Astrocyte of the hippocampus (primary cell): Measurements from ENCODE around the gene PTPRG.

Experiments used
- DNase-seq: peaks from one replicate; pipeline ENCODE4 v3.0.0; 2011; ENCODE audit warnings: low read depth, low spot score

Gene PTPRG

DNA sequence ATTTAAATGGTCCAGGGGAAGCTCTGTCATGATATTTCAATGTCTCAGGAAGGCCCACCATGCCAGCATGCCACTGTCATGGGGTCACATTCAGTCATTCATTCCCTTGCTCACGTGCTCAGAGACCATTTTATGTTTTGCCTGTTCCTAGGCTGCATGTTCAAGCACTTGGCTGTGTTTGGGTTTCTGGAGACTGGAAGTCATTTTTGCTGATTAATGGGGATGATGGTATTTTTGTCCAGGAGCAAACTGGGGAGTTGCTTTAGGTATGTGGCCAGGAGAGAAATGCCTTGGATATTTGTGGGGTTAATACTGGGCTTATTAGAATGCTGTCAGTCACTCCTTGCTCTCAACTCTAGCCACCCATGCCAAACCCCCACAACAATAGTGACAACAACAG is 303.5 kb downstream of the PTPRG start:
- DNase-seq = peak; percentile 83

GRCh38 chr3:61865466-61866152 is 304.2 kb downstream of the PTPRG start:
- DNase-seq = no peak

DNA sequence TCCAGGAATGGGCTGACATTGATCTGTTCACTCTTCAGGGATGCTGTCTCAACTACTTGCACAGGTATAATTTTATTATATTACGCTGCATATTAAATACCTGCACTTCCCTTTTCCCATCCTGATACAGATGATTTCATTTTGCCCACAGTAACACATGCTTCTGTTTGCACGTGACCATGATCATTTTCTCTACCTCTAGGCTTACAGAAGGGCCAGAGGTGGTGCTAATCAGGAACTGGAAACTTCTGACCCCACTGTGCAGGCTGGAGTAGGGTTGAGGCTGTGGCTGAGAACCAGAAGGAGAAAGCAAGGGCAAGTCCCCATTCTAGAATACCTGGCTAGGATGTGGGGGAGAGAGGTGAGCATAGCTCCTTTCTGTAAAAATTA is 304.8 kb downstream of the PTPRG start:
- DNase-seq = no peak

- DNase-seq = no peak
Observed at GRCh38 chr3:61866961-61867461, 305.6 kb downstream of the PTPRG start.

- no peak for DNase-seq
Observed at GRCh38 chr3:61868499-61868898, 307.1 kb downstream of the PTPRG start.

GRCh38 chr3:61869371-61869770 is 308.0 kb downstream of the PTPRG start:
- DNase-seq = no peak

DNA sequence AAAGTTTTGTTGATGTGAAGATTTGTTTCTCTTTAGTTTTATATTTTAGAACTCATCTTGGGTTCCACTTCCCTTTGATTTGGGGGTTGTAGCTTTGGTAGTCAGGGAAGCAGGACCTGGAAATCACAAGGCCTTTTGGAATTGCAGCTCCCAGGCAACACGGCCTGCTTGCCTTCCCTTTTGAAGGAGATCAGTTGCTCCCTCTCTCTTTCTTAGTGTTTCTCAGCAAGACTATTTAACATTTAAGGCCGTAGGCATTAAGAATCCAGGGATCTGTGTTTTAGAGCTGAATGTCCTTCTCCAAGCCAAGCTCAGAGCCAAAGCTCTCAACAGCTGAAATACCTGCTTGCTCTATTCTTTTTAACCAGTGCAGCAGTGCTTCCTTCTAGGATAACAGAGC is 310.3 kb downstream of the PTPRG start:
- no peak for DNase-seq

DNA sequence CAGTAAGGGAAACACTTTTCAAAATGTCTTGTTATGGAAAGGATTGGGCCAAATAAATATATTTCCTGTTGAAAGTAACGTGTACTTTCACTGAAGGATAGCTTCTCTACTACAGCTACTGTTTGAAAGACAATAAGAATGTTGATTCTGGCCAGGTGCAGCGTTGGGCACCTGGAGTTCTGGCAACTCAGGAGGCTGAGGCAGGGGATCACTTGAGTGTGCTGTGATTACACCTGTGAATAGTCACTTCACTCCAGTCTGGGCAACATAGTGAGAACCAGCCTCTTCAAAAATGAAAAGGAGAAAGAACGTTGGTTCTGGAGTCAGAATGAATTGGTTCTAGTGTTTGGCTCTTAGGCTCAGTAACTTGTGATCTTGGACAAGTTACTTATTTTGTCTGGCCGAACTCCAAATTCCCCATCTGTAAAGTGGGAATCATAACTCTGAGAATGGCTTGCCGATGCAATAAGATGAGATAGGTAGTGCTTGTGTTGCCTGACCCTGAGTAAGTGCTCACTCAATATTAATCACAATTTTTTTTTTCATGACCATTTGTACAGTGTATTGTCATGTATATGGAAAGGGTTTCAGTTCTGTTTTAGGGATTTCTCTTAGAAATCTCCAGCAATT is 310.8 kb downstream of the PTPRG start:
- no peak for DNase-seq

GRCh38 chr3:61875046-61875844 is 313.9 kb downstream of the PTPRG start:
- DNase-seq = no peak

- no peak for DNase-seq
Observed at GRCh38 chr3:61875976-61876671, 314.8 kb downstream of the PTPRG start.

- no peak for DNase-seq
Observed at GRCh38 chr3:61876797-61877196, 315.4 kb downstream of the PTPRG start.

DNA sequence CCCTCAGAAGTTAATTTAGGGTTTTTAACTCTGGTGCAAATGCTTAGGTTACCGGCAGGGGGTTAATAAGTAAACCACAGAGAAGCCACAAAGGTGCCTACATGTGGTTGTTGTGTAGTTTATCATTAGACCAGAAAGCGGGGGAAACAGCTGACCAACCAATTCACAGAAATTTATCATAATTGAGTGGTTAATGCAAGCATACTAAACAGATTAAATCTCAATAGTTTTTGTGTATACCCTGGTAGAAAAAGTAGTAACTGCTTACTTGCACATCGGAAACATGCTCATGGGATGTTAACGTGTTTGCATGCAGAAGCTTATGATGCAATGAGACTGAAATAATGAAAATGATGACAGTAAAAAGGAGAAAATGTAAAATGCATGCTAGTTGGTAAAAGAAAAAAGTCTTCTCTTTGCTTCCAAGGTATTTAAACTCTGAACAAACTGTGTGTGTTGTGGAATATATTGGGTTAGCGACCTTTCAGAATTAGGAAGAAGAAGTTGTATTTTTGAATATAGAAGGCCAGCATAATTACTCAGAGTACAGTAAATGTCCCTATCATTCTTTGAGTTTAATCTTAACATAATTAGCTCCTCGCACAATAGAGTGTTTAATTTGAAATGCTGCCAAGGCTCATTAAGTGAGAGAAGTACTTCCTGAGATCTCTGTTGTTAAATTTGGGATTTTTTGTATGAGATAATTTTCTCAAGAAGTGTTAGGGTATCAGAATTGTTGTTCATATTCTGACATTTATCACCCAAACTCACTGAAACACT is 316.2 kb downstream of the PTPRG start:
- peak; percentile 29 for DNase-seq

DNA sequence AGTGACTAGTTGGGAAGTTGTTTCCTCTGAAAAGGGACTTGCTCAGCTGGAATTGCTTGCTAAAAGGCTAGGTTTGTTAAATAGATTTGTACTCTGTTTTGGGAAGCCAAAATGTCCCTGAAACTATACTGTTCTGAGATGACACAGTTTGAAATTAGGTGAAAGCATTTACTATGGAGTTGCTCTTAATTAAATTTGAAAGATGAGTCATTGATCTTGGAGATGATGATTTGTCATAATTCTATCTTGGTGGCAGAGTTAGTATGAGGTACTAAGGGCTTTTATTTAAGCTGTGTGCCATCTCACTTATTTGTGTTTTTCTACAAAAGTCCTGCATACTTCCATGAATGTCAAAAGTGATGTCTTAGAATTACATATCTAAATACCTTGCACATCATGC is 320.9 kb downstream of the PTPRG start:
- no peak for DNase-seq

DNA sequence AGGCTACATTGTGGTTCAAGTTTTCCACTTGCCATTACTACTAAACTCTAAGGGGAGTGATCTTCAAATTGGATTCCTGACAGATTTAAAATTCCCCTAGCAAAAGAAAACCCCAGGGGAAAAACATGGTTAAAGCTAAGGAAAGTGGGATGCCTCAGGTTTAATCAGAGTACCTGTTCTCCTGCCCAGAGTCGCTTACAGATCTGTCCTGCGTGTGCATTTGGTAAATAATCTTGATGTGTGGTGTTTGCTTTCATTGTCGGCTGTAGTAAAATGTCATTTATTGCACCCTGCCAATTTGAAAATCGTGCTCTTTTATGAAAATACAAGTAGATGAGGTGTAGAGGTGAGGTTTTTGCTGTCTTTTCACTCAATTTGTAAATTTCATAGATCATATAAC is 323.4 kb downstream of the PTPRG start:
- no peak for DNase-seq

DNA sequence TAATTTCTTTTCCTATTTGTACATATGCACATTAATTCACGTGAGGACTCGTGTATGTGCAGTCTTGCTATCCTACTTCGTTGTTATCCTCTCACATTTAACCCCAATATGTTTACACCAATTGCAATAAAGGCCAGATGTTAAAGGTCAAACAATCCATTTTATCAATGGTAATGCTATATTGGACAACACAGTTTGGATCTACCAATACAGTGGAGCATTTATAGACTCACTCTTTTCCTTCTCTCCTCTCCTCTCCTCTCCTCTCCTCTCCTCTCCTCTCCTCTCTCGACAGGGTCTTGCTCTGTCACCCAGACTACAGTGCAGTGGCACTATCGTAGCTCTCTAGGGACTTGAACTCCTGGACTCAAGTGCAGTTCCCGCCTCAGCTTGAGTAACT is 324.0 kb downstream of the PTPRG start:
- no peak for DNase-seq

- DNase-seq = no peak
Observed at GRCh38 chr3:61887206-61887605, 325.8 kb downstream of the PTPRG start.

- DNase-seq = no peak
Observed at GRCh38 chr3:61889259-61889658, 327.9 kb downstream of the PTPRG start.

DNA sequence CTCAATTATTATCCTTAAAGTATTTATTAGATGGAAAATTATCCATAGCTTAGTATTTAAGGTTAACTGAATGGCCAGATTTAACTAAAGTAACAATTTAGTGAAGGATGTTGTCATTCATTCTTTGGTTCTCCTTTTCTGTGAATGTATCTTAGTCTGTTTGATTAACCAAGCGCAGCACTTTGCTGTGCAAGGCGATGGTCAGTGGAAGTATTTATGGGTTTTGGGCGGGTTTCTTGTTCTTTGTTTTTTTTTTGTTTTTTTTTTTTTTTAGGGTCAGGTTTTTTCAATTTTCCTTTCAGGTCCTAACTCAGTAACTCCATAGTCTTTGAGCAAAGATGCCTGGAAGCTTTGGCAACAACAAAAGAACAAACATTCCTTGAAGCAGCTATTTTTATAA is 328.8 kb downstream of the PTPRG start:
- no peak for DNase-seq

DNA sequence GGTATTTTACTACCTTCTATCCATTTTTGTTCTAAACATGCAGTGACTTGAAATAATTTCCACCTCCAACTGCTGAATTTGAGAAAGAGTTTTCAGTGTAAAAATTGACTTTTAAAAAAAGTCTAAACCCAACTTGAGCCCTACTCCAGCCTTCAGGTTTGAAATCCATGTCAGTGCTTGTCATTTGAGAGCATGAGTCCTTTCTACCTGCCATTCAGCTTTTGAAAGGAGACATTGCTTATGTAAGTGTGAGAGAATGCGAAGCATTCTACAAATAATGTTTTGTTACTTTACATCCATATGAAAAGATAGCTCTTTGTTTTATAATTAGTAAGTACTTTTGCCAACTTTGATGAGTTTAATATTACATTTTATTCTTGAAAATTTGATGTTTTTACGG is 329.2 kb downstream of the PTPRG start:
- no peak for DNase-seq

- DNase-seq = no peak
Observed at GRCh38 chr3:61892891-61893290, 331.5 kb downstream of the PTPRG start.

DNA sequence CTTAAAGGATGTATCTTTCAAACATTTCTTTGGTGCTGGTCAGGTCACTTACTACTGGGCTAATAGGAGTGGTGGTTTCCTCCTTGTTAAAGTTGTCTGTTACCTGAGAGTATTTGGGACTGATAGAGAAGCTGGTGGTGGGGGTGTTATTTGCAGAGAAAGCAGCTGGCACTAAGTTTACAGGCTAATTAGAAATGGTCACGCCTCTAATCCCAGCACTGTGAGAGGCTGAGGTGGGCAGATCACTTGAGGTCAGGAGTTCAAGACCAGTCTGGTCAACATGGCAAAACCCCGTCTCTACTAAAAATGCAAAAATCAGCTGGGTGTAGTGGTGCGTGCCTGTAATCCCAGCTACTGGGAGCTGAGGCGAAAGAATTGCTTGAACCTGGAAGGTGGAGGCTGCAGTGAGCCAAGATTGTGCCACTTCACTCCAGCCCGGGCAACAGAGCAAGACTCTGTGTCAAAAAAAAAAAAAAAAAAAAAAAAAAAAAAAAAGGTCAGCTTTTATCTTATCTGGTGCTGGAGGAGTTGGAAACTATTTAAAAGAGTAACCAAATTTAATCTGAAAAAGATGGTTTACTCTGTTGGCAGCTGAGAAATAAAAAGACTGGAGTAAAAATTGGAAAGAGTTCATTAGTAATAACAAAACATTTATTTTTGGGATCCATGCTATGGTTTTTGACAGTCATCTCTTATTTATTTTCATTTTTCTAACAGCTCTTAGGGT is 332.6 kb downstream of the PTPRG start:
- no peak for DNase-seq
